PC-3 (cell line): ENCODE measurements around the gene MIS18BP1. TPM values are rescaled to one million over a fixed set of nuclear protein-coding genes. Genes with fewer than 3 reads are reported as not detected.

Experiments
- ATAC-seq: fragments of 200-7000 bp; cut with Tn5 transposase; 2 replicates; pipeline ENCODE4 v1.9.1; 2020; ENCODE audit warnings: mild to moderate bottlenecking, moderate library complexity
- BruUV-seq: library from RNA; stranded (reverse); fragments of 400-500 nt; replicated peaks from 2 replicates; lab custom pipeline; 2021; lab: Mats Ljungman, UMichigan
- CTCF ChIA-PET: fragments of 300-600 bp; sonication (Branson Sonifier 250); formaldehyde crosslinking; loops from one replicate; lab custom pipeline; 2022; ENCODE audit warnings: antibody characterized with exemption; lab: Charles Lee
- POLR2A ChIA-PET: fragments of 300-600 bp; sonication (Branson Sonifier 250); formaldehyde crosslinking; loops from one replicate; lab custom pipeline; 2022; ENCODE audit warnings: antibody characterized with exemption; ENCODE audit not compliant: unreplicated experiment; lab: Charles Lee
- DNase-seq: peaks from one replicate; pipeline ENCODE4 v3.0.0-alpha.2; 2015
- H2AFZ ChIP-seq: fragments of 300-600 bp; sonication (generic); 2 replicates; pipeline ENCODE4 v1.6.0; 2016; ENCODE audit warnings: antibody characterized with exemption, low read length
- H3F3A ChIP-seq: fragments of 300-600 bp; sonication (generic); one replicate; pipeline ENCODE4 v1.6.0; 2017; ENCODE audit warnings: antibody characterized with exemption, low read length, control low read depth, mild to moderate bottlenecking; ENCODE audit not compliant: unreplicated experiment
- H3K27ac ChIP-seq: fragments of 300-600 bp; sonication (generic); 2 replicates; pipeline ENCODE4 v1.5.1; 2016; ENCODE audit warnings: mild to moderate bottlenecking, low read length
- H3K27me3 ChIP-seq: fragments of 300-600 bp; sonication (generic); 2 replicates; pipeline ENCODE4 v1.6.1; 2016; ENCODE audit warnings: low read length, mixed read lengths
- H3K36me3 ChIP-seq: fragments of 300-600 bp; sonication (generic); 2 replicates; pipeline ENCODE4 v1.6.1; 2016; ENCODE audit warnings: low read depth, mixed run types, low read length, mixed read lengths
- H3K4me1 ChIP-seq: fragments of 300-600 bp; sonication (generic); 2 replicates; pipeline ENCODE4 v1.5.1; 2016; ENCODE audit warnings: low read length; ENCODE audit not compliant: insufficient read depth
- H3K4me2 ChIP-seq: fragments of 300-600 bp; sonication (generic); 2 replicates; pipeline ENCODE4 v1.6.0; 2016; ENCODE audit warnings: low read length
- H3K4me3 ChIP-seq: fragments of 300-600 bp; sonication (generic); 2 replicates; pipeline ENCODE4 v1.5.1; 2016; ENCODE audit warnings: mild to moderate bottlenecking, low read length, mixed read lengths
- H3K79me2 ChIP-seq: fragments of 300-600 bp; sonication (generic); 2 replicates; pipeline ENCODE4 v1.6.1; 2017; ENCODE audit warnings: low read length, mixed read lengths
- H3K9ac ChIP-seq: fragments of 300-600 bp; sonication (generic); 2 replicates; pipeline ENCODE4 v1.6.0; 2016; ENCODE audit warnings: mild to moderate bottlenecking, low read length
- H3K9me2 ChIP-seq: fragments of 300-600 bp; sonication (generic); replicated peaks from 2 replicates; pipeline ENCODE4 v1.6.1; 2016; ENCODE audit warnings: mixed run types, low read length, mixed read lengths
- H3K9me3 ChIP-seq: fragments of 300-600 bp; sonication (generic); 2 replicates; pipeline ENCODE4 v1.6.1; 2016; ENCODE audit warnings: low read length, mixed read lengths
- H4K20me1 ChIP-seq: fragments of 300-600 bp; sonication (generic); 2 replicates; pipeline ENCODE4 v1.6.1; 2016; ENCODE audit warnings: low read length, mixed read lengths
- CTCF ChIP-seq: fragments of 300-600 bp; sonication (generic); conservative IDR thresholded peaks from 2 replicates; pipeline ENCODE4 v1.5.1; 2017; ENCODE audit warnings: antibody characterized with exemption, low read depth, mild to moderate bottlenecking, low read length
- EZH2 ChIP-seq: fragments of 300-600 bp; sonication (generic); IDR thresholded peaks from one replicate; pipeline ENCODE4 v1.6.1; 2017; ENCODE audit warnings: antibody characterized with exemption, mild to moderate bottlenecking, low read length; ENCODE audit not compliant: unreplicated experiment
- EZH2phosphoT487 ChIP-seq: fragments of 300-600 bp; sonication (generic); IDR thresholded peaks from 2 replicates; pipeline ENCODE4 v1.6.1; 2018; ENCODE audit warnings: mild to moderate bottlenecking, antibody characterized with exemption, low read length, borderline replicate concordance
- intact Hi-C: fragments of 100-400 bp; cut with micrococcal nuclease; formaldehyde crosslinking; loops from 2 replicates; pipeline ENCODE4 v1.9.0; 2023
- total RNA-seq: library from RNA; depleted of rRNA; stranded (reverse); fragments of >200 nt; gene quantifications from 2 replicates; pipeline ENCODE4 v1.2.3, GENCODE V29; 2014

The MIS18BP1 gene
- total RNA-seq, 1 experiment from 2014 or later = 42.3 TPM

GRCh38 chr14:45246151-45246550 lies 6.9 kb downstream of the MIS18BP1 start:
- H3K36me3 ChIP-seq = peaks cover 11% of the 10 kb centered on the region; the same call in 1 of the 2 replicates
- H3K27ac ChIP-seq = no peak overlapping the region
- no peaks in the 10 kb centered on the region for H3K9me2 ChIP-seq
- peaks cover 20% of the 10 kb centered on the region for H3K4me1 ChIP-seq
- H3K4me3 ChIP-seq = no peak overlapping the region
- H4K20me1 ChIP-seq = peaks cover 23% of the 10 kb centered on the region
- DNase-seq (no peak), ATAC-seq (no peak)
- no peaks in the 10 kb centered on the region for H3K9me3 ChIP-seq
- H3K79me2 ChIP-seq = peaks cover 100% of the 10 kb centered on the region
- BruUV-seq = no TSS peak
- intact Hi-C loops = no loop called here
- POLR2A ChIA-PET = no interaction called here
- H3K9ac ChIP-seq = no peak overlapping the region
- CTCF ChIA-PET = no interaction called here
- no peak overlapping the region for H3K4me2 ChIP-seq
- no peak for TF ChIP-seq EZH2phosphoT487
- no peak for TF ChIP-seq EZH2
- TF ChIP-seq CTCF = no peak
- H3F3A ChIP-seq = no peaks in the 10 kb centered on the region
- H3K27me3 ChIP-seq = no peaks in the 10 kb centered on the region
- no peak overlapping the region for H2AFZ ChIP-seq

GRCh38 chr14:45242706-45243105 lies 10.3 kb downstream of the MIS18BP1 start:
- no peaks in the 10 kb centered on the region for H3K27me3 ChIP-seq
- H2AFZ ChIP-seq = no peak overlapping the region
- no peak overlapping the region for H3K4me2 ChIP-seq
- TF ChIP-seq EZH2phosphoT487 = no peak
- TF ChIP-seq CTCF = no peak
- no peak for TF ChIP-seq EZH2
- no peaks in the 10 kb centered on the region for H3K9me3 ChIP-seq
- peaks cover 13% of the 10 kb centered on the region for H4K20me1 ChIP-seq
- H3K4me1 ChIP-seq = peaks cover 6% of the 10 kb centered on the region
- peaks cover 71% of the 10 kb centered on the region for H3K79me2 ChIP-seq
- no peak overlapping the region for H3K9ac ChIP-seq
- intact Hi-C loops = no loop called here
- POLR2A ChIA-PET = no interaction called here
- H3K9me2 ChIP-seq = no peaks in the 10 kb centered on the region
- no peak overlapping the region for H3K4me3 ChIP-seq
- H3K27ac ChIP-seq = no peak overlapping the region
- DNase-seq = no peak
- ATAC-seq = no peak
- H3F3A ChIP-seq = no peaks in the 10 kb centered on the region
- no TSS peak for BruUV-seq
- peaks cover 20% of the 10 kb centered on the region; the same call in 1 of the 2 replicates for H3K36me3 ChIP-seq
- CTCF ChIA-PET = no interaction called here

- no peaks in the 10 kb centered on the region for H3K27me3 ChIP-seq
- peaks cover 37% of the 10 kb centered on the region for H3K79me2 ChIP-seq
- H3K4me3 ChIP-seq = no peak overlapping the region
- intact Hi-C loops = no loop called here
- ChIA-PET POLR2A (no interaction called here), CTCF (no interaction called here)
- no peak for ATAC-seq
- no peaks in the 10 kb centered on the region for H3K9me3 ChIP-seq
- peaks cover 6% of the 10 kb centered on the region; the same call in 1 of the 2 replicates for H4K20me1 ChIP-seq
- H3K9ac ChIP-seq = no peak overlapping the region
- H2AFZ ChIP-seq = no peak overlapping the region
- no peak overlapping the region for H3K4me2 ChIP-seq
- H3K27ac ChIP-seq = no peak overlapping the region
- DNase-seq = no peak
- no peaks in the 10 kb centered on the region for H3K9me2 ChIP-seq
- no peaks in the 10 kb centered on the region for H3F3A ChIP-seq
- TF ChIP-seq EZH2phosphoT487 (no peak), EZH2 (no peak), CTCF (no peak)
- no peaks in the 10 kb centered on the region; the same call in 1 of the 2 replicates for H3K4me1 ChIP-seq
- peaks cover 39% of the 10 kb centered on the region for H3K36me3 ChIP-seq
- BruUV-seq = no TSS peak
Measured at GRCh38 chr14:45238988-45239387, 14.0 kb downstream of the MIS18BP1 start.
